IMR-90 (cell line): ENCODE results near the gene ITGAL.

Experiments
- MXI1 ChIP-seq: IDR thresholded peaks from 2 replicates; pipeline ENCODE4 v1.6.1; 2012; ENCODE audit warnings: low read depth, mild to moderate bottlenecking, low read length, moderate library complexity, borderline replicate concordance
- TF ChIP-seq, protein P1 (sequence below): conservative IDR thresholded peaks from 2 replicates; pipeline ENCODE4 v1.5.1; 2012; ENCODE audit warnings: mild to moderate bottlenecking, low read depth, low read length, improper control_type of control experiment

DNA sequence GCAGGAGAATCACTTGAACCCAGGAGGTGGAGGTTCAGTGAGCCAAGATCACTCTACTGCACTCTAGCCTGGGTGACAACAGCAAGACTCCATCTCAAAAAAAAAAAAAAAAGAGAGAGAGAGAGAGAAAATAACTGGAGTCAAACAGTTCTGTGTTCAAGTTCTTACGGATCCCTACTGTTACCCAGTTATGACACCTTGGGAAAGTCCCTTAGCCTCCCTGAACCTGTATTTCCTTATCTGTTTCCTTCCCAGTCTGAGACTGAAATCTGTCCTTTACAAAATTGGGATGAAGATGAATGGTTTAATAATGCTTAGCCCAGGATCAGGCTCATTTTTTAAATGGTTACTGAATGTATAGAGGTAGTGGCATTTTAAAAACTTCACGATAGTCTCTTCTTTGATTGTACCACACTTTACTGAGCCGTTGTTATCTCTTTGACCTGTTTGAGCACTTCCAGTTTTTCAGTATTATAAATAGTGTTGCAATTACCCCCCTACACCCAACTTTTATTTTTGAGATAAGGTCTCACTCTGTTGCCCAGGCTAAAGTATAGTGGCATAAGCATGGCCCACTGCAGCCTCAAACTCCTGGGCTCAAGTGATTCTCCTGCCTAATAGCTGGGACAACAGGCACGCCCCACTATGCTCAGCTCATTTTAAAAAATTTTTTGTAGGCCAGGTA is 36.7 kb downstream of the ITGAL start:
- TF ChIP-seq, protein P1, sequence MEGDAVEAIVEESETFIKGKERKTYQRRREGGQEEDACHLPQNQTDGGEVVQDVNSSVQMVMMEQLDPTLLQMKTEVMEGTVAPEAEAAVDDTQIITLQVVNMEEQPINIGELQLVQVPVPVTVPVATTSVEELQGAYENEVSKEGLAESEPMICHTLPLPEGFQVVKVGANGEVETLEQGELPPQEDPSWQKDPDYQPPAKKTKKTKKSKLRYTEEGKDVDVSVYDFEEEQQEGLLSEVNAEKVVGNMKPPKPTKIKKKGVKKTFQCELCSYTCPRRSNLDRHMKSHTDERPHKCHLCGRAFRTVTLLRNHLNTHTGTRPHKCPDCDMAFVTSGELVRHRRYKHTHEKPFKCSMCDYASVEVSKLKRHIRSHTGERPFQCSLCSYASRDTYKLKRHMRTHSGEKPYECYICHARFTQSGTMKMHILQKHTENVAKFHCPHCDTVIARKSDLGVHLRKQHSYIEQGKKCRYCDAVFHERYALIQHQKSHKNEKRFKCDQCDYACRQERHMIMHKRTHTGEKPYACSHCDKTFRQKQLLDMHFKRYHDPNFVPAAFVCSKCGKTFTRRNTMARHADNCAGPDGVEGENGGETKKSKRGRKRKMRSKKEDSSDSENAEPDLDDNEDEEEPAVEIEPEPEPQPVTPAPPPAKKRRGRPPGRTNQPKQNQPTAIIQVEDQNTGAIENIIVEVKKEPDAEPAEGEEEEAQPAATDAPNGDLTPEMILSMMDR, result no peak
- TF ChIP-seq MXI1, result no peak
